ENCODE data around the gene SHC2.

The SHC2 gene

DNA sequence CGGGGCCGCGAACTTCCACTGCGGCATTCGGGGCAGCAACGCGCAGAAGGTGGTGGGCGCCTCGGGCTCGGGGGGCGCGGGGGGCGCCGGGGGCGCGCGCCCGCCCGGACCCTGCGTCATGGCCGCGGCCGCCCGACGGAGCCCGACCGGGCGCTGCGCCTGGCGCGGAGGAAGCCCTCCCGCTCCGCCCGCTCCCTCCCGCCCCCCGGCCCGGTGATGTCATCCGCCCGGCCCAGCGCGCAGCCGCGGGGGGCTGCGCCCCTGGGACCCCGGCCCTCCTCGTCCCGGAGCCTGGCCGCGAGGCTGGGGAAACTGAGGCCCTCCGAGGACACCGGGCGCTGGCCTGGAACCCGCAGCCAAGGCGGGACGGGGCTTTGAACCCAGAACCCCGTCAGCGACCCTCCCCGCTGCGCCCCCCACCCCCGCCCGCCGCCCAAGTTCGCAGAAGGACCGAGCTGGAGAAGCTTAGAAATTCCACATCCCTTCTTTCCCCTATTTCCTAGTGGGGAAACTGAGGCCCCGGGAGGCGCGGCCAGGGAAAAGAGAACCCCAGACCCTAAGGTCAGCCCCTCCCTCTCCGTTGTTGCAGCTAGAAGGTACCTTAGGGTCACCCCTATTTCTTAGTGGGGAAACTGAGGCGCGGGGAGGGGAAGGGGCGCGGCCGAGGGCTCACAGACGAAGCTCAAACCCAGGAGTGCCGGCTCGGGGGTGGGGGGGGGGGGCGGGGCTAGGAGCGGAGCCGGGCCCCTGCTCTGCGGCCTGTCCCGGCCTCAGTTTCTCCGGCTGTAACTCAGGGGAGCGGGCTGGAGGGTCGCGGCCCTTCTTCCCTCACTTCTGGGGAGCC is at the start of gene SHC2:
Gene SHC2, minus strand, starts transcription at position 157 of the 844 bp plus-strand sequence. Its CDS starts 37 bp downstream, at position 120.
- DNase-seq (ENCODE audit: low read depth): no peak

- no peak for DNase-seq (ENCODE audit: low read depth)
Measured at GRCh38 chr19:508204-509150, 47.6 kb upstream of the SHC2 start.

DNA sequence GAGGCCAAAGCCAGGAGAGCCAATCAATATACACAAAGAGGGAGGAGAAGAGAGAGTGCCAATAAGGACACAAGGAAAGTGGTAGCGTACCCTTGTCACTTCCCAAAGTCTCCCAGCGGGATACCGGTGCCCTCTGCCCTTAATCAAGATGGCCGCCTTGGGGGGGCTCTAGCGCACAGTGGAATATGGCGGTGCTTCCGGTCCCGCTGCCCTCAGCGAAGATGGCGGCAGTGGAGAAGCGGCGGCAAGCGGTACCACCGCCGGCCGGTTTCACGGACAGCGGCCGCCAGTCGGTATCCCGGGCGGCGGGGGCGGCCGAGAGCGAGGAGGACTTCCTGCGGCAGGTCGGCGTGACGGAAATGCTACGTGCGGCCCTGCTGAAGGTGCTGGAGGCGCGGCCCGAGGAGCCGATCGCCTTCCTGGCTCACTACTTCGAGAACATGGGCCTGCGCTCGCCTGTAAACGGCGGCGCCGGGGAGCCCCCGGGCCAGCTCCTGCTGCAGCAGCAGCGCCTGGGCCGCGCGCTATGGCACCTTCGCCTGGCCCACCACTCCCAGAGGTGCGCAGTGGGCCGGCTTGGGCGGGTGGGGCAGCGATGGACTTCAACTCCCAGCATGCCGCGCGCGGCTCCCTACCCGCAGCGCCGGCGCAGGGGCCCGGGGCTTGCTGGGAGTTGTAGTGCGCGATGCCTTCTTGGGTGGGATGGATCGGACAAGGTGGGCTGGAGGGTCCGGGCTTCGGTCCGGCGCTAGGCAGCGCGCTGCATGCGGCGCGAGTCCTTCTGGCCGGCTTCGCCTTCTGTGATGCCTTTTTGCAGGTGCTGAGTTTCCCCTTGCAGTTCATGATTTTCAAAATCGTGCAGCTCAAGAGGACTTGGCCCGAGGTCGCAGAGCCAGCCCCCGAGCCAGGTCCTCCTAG is 46.7 kb upstream of the SHC2 start, which contains the start of gene TPGS1:
Gene TPGS1, plus strand, starts transcription at position 212 of the 918 bp plus-strand sequence. Its CDS starts 10 bp downstream, at position 222.
- no peak for DNase-seq (ENCODE audit: low read depth)

- peak; percentile 98 for DNase-seq (ENCODE audit: low read depth)
Measured at GRCh38 chr19:506404-507285, 45.8 kb upstream of the SHC2 start.

DNA sequence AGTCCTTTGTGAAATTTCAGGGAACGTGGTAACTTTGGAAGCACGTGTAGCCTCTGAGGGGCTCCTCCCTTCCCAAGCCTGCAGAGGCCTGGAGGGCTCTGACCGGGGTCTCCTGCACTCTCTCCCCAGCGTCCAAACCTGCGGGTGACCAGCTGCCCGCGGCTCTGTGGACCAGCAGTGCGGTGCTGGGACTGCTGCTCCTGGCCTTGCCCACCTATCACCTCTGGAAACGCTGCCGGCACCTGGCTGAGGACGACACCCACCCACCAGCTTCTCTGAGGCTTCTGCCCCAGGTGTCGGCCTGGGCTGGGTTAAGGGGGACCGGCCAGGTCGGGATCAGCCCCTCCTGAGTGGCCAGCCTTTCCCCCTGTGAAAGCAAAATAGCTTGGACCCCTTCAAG is 43.8 kb upstream of the SHC2 start:
- no peak for DNase-seq (ENCODE audit: low read depth)

DNA sequence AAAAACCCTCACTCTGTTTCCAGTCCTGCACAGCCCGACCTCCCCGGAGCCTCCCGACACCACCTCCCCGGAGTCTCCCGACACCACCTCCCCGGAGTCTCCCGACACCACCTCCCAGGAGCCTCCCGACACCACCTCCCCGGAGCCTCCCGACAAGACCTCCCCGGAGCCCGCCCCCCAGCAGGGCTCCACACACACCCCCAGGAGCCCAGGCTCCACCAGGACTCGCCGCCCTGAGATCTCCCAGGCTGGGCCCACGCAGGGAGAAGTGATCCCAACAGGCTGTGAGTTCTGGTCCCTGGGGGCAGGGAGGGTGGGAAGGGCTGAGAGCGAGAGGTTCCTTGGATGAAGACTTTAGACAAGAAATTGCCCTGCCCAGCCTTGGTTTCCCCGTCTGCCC is 40.8 kb upstream of the SHC2 start:
- no peak for DNase-seq (ENCODE audit: low read depth)

- DNase-seq (ENCODE audit: low read depth): no peak
Measured at GRCh38 chr19:498977-499623, 38.3 kb upstream of the SHC2 start.

- DNase-seq (ENCODE audit: low read depth): no peak
Measured at GRCh38 chr19:498511-498891, 37.7 kb upstream of the SHC2 start.

DNA sequence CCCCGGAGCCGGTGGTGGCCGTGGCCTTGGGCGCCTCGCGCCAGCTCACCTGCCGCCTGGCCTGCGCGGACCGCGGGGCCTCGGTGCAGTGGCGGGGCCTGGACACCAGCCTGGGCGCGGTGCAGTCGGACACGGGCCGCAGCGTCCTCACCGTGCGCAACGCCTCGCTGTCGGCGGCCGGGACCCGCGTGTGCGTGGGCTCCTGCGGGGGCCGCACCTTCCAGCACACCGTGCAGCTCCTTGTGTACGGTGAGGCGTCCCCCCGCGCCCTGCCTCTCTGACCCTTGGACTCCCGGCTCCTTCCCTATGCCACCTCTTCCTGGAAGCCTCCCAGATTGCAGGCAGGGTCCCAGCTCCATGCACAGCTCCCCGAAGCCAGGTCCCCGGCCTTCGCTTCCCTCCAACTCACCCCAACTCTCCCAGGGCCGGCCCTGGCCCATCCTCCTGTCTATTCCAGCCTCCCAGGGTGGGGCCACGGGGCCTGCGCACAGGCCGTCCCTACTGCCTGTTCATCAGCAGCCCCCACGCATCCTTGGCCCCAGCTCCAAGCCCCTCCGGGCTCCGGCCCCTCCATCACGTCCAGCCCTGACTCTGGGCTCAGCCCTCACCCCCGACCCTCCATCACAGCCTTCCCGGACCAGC is 37.2 kb upstream of the SHC2 start:
- no peak for DNase-seq (ENCODE audit: low read depth)

- DNase-seq (ENCODE audit: low read depth): no peak
Measured at GRCh38 chr19:497491-497868, 36.6 kb upstream of the SHC2 start.

GRCh38 chr19:496986-497385 is 36.2 kb upstream of the SHC2 start:
- no peak for DNase-seq (ENCODE audit: low read depth)

DNA sequence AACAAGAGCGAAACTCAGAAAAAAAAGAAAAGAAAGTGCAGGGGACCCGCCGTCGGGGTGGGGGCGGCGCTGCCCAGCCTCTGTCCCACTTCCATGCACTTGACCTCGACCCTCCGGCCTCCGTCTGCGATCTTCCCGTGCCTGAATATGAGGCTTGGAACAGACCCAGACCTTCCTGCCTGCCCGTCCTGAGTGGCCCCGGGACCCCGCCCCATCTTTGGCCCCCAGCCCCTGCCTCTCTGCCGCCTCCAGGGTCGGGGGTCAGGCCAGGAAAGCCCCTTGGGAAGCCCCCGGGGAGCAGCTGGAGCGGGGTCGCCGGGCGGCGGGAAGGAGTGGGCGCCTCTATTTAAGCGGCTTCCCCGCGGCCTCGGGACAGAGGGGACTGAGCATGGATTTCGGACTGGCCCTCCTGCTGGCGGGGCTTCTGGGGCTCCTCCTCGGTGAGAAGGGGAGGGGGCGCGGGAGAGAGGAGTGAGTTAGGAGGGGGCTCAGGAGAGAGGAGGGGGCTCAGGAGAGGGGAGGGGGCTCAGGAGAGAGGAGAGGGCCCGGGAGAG is 35.4 kb upstream of the SHC2 start, which contains the start of gene MADCAM1:
Gene MADCAM1, plus strand, starts transcription at position 375 of the 554 bp plus-strand sequence. Its CDS starts 14 bp downstream, at position 389.
- no peak for DNase-seq (ENCODE audit: low read depth)

- no peak for DNase-seq (ENCODE audit: low read depth)
Measured at GRCh38 chr19:495402-496111, 34.7 kb upstream of the SHC2 start.

DNA sequence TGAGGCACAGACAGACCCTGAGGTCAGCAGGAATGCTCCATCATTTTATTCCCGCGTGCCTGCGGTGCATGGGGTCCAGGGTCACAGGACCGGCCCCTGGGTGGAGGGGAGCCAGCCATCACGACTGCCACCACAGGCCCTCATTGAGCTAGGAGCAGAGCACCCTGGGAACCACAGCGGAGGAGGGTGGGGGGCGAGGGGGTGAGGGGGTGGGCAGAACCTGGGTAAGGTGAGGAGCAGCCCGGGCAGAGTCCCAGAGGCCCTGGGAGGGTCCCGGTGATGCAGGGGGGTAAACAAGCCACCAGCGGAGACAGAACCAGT is 34.2 kb upstream of the SHC2 start:
- no peak for DNase-seq (ENCODE audit: low read depth)

DNA sequence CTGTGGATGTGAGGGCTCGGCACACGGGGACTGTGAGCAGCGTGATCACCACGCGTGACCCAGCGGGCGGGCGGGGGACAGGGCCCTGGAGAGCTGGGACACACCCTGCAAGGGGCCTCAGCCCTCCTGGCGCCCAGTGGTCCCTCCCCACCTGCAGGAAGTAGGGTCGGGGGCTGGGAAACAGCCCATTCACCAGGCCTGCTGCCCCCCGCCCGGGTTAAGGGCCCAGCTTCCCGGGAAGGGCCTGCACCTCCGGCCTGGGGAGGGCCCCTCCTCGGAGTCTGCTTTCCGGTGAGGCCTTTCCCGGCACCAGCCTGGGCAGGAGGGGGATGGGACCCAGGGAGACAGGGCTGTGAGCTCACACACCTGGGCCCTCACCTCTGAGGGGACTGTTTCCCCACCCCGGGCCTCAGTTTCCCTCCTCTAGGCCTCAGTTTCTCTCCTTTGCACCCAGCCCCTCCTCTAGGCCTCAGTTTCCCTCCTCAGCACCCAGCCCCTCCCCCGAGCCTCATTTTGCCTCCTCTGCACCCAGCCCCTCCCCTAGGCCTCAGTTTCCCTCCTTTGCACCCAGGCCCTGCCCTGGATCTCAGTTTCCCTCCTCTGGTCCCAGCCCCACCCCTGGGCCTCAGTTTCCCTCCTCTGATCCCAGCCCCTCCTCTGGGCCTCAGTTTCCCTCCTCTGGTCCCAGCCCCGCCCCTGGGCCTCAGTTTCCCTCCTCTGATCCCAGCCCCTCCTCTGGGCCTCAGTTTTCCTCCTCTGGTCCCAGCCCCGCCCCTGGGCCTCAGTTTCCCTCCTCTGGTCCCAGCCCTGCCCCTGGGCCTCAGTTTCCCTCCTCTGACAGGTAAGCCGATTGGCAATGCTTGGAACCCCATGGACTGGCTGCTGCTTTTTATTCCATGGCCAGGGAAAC is 33.6 kb upstream of the SHC2 start:
- DNase-seq (ENCODE audit: low read depth): no peak

DNA sequence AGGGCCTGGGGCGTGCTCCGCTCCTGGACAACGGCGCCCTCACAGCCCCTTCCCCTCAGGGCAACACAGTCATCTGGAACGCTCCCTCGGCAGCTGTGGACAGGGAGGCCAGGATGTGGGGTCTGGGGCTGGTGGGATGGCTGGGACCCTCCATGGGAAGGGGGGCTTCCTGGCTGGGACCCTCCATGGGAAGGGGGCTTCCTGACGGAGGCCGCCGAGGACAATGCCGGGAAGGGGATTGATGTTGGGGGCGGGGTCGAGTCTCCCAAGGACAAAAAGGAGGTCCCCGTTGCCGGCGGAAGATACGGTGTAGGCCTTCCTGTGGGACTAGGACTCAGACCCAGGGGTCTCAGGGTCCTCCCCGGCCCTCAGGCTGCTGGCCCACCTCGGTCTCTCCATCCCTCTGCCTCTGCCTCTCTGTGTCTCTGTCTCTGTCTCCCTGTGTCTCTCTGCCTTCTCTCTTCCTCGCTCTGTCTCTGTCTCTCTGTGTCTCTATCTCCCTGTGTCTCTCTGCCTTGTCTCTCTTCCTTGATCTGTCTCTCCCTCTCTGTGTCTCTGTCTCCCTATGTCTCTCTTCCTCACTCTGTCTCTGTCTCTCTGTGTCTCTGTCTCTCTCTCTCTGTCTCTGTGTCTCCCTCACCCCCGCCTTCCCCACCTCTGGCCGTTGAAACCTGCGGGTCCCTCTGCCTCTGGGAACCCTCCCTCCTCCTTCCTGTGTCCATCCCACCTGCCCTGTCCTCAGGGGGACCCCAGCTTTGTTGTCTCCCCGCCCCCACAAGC is 32.7 kb upstream of the SHC2 start:
- no peak for DNase-seq (ENCODE audit: low read depth)

- DNase-seq (ENCODE audit: low read depth): no peak
Measured at GRCh38 chr19:492091-492531, 31.3 kb upstream of the SHC2 start.

Data from HS-5 (cell line).